Measurements from ENCODE around the gene TPCN1. TPM values are rescaled to one million over a fixed set of nuclear protein-coding genes. Genes with fewer than 3 reads are reported as not detected.

The TPCN1 gene
- total RNA-seq, 1 experiment from 2014 or later: 19.0 TPM

DNA sequence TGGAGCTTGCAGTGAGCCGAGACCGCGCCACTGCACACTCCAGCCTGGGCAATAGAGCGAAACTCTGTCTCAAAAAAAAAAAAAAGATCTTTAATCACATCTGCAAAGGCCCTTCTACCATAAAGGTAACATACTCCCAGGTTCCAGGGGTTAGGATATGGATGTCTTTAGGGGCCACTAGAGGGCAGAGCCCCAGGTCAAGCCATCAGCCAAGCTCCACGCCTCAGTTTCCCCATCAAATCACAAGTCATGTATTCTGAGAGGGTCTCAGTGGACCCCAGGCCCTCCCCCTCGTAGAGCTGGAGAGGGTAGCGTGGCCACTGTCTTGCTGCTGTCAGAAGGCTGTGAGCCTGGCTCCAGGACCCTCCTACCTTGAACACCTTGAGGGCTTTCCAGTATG lies 94.9 kb downstream of the TPCN1 start:
- Histone ChIP-seq H3K9me3 (ENCODE audit: low read length) (no peaks in the 10 kb centered on the region), H2AFZ (ENCODE audit: low read length) (no peak overlapping the region), H3K4me1 (ENCODE audit: insufficient read depth, low read length) (no peaks in the 10 kb centered on the region), H3K9ac (ENCODE audit: low read length) (no peak overlapping the region), H3F3A (ENCODE audit: low read length, unreplicated experiment) (no peaks in the 10 kb centered on the region), H3K4me3 (ENCODE audit: low read length) (no peak overlapping the region), H3K9me2 (replicated peaks; ENCODE audit: low read length) (no peaks in the 10 kb centered on the region), H3K79me2 (ENCODE audit: low read length) (no peaks in the 10 kb centered on the region), H3K27me3 (ENCODE audit: low read length) (no peaks in the 10 kb centered on the region), H3K36me3 (ENCODE audit: low read depth, low read length) (peaks cover 23% of the 10 kb centered on the region), H3K4me2 (ENCODE audit: low read length) (no peak overlapping the region), H4K20me1 (ENCODE audit: low read length) (no peaks in the 10 kb centered on the region), H3K27ac (ENCODE audit: low read length) (no peak overlapping the region)
- no peak for TF ChIP-seq EZH2 (IDR thresholded peaks at IDR 0.05; ENCODE audit: low read length, unreplicated experiment)
- TF ChIP-seq, protein P1, sequence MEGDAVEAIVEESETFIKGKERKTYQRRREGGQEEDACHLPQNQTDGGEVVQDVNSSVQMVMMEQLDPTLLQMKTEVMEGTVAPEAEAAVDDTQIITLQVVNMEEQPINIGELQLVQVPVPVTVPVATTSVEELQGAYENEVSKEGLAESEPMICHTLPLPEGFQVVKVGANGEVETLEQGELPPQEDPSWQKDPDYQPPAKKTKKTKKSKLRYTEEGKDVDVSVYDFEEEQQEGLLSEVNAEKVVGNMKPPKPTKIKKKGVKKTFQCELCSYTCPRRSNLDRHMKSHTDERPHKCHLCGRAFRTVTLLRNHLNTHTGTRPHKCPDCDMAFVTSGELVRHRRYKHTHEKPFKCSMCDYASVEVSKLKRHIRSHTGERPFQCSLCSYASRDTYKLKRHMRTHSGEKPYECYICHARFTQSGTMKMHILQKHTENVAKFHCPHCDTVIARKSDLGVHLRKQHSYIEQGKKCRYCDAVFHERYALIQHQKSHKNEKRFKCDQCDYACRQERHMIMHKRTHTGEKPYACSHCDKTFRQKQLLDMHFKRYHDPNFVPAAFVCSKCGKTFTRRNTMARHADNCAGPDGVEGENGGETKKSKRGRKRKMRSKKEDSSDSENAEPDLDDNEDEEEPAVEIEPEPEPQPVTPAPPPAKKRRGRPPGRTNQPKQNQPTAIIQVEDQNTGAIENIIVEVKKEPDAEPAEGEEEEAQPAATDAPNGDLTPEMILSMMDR (conservative IDR thresholded peaks at IDR 0.05; ENCODE audit: low read depth, low read length): peak; percentile 48; the same call in 1 of the 2 replicates
- TF ChIP-seq EZH2phosphoT487 (IDR thresholded peaks at IDR 0.05; ENCODE audit: borderline replicate concordance, low read length): no peak
- DNase-seq (no peak), ATAC-seq (no peak)
- BruUV-seq (replicated peaks): no TSS peak
- POLR2A ChIA-PET (ENCODE audit: unreplicated experiment): no interaction called here
- intact Hi-C loops (cut with micrococcal nuclease): no loop called here
- CTCF ChIA-PET: no interaction called here

DNA sequence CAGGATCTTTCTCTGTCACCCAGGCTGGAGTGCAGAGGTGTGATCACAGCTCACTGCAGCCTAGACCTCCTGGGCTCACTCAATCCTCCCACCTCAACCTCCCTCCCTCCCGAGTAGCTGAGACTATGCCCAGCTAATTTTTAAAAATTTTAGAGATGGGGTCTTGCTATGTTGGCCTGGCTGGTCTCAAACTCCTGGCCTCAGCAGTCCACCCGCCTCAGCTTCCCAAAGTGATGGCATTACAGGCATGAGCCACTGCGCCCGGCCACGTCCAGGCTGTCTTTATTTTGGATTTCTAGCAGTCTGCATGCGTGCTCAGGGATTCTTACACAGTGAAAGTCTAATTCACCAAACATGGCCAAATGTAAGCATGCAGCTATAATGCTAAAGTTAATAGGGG lies 95.9 kb downstream of the TPCN1 start:
- Histone ChIP-seq H3K27me3 (ENCODE audit: low read length) (no peaks in the 10 kb centered on the region), H3K36me3 (ENCODE audit: low read depth, low read length) (peaks cover 25% of the 10 kb centered on the region), H3K4me1 (ENCODE audit: insufficient read depth, low read length) (0 out of 2 replicates have a peak, but pooled peaks cover 3% of the 10 kb centered on the region), H2AFZ (ENCODE audit: low read length) (no peak overlapping the region), H3K79me2 (ENCODE audit: low read length) (no peaks in the 10 kb centered on the region), H3K9ac (ENCODE audit: low read length) (no peak overlapping the region), H3K4me3 (ENCODE audit: low read length) (no peak overlapping the region), H3K27ac (ENCODE audit: low read length) (no peak overlapping the region), H3F3A (ENCODE audit: low read length, unreplicated experiment) (no peaks in the 10 kb centered on the region), H4K20me1 (ENCODE audit: low read length) (no peaks in the 10 kb centered on the region), H3K4me2 (ENCODE audit: low read length) (no peak overlapping the region), H3K9me3 (ENCODE audit: low read length) (no peaks in the 10 kb centered on the region), H3K9me2 (replicated peaks; ENCODE audit: low read length) (no peaks in the 10 kb centered on the region)
- POLR2A ChIA-PET (ENCODE audit: unreplicated experiment): no interaction called here
- no TSS peak for BruUV-seq (replicated peaks)
- ATAC-seq: no peak
- TF ChIP-seq, protein P1 (conservative IDR thresholded peaks at IDR 0.05; ENCODE audit: low read depth, low read length): no peak
- TF ChIP-seq EZH2phosphoT487 (IDR thresholded peaks at IDR 0.05; ENCODE audit: borderline replicate concordance, low read length) (no peak), EZH2 (IDR thresholded peaks at IDR 0.05; ENCODE audit: low read length, unreplicated experiment) (no peak)
- CTCF ChIA-PET: interaction anchor here (0.6 kb wide), 2 partner anchors 31 to 1693 kb away, joined by 3 to 4 read pairs; no protein-coding TSS in a partner anchor
- DNase-seq: no peak
- intact Hi-C loops (cut with micrococcal nuclease): no loop called here

DNA sequence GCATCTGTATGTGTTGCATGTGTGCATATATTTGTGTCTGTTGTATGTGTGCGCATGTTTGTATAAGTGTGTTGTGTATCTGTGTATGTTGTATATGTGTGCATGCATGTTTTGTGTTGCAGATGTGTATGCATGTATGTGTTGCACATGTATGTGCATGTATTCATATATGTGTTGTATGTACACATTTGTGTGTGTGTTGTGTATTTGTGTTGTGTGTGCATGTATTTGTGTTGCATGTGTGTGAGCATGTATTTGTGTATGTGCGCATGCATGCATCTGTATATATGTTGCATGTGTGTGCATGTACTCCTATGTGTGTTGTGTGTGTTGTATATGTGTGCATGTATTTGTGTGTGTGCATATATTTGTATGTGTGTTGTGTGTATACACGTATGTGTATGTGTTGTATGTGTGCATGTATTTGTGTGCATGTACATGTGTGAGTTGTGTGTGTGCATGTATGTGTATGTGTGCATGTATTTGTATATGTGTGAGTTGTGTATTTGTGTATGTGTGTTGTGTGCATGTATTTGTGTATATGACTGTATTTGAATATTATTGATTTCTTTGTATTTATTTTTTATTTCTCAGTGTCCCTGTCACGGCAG lies 96.9 kb downstream of the TPCN1 start:
- ATAC-seq (no peak), DNase-seq (no peak)
- 0 out of 2 replicates have a peak, but pooled peaks cover 4% of the 10 kb centered on the region for H3K4me1 ChIP-seq (ENCODE audit: insufficient read depth, low read length)
- ChIA-PET POLR2A (ENCODE audit: unreplicated experiment) (no interaction called here), CTCF (no interaction called here)
- no peak overlapping the region for H2AFZ ChIP-seq (ENCODE audit: low read length)
- H3K4me3 ChIP-seq (ENCODE audit: low read length): no peak overlapping the region
- no peak overlapping the region for H3K27ac ChIP-seq (ENCODE audit: low read length)
- H3K27me3 ChIP-seq (ENCODE audit: low read length): no peaks in the 10 kb centered on the region
- H3K79me2 ChIP-seq (ENCODE audit: low read length): no peaks in the 10 kb centered on the region
- intact Hi-C loops (cut with micrococcal nuclease): no loop called here
- H3K36me3 ChIP-seq (ENCODE audit: low read depth, low read length): peaks cover 28% of the 10 kb centered on the region
- no peaks in the 10 kb centered on the region for H3K9me3 ChIP-seq (ENCODE audit: low read length)
- no peak overlapping the region for H3K9ac ChIP-seq (ENCODE audit: low read length)
- TF ChIP-seq, protein P1 (conservative IDR thresholded peaks at IDR 0.05; ENCODE audit: low read depth, low read length): no peak
- no peak for TF ChIP-seq EZH2phosphoT487 (IDR thresholded peaks at IDR 0.05; ENCODE audit: borderline replicate concordance, low read length)
- no peak for TF ChIP-seq EZH2 (IDR thresholded peaks at IDR 0.05; ENCODE audit: low read length, unreplicated experiment)
- no peak overlapping the region for H3K4me2 ChIP-seq (ENCODE audit: low read length)
- TSS peak; percentile 18 for BruUV-seq (replicated peaks)
- no peaks in the 10 kb centered on the region for H4K20me1 ChIP-seq (ENCODE audit: low read length)
- H3K9me2 ChIP-seq (replicated peaks; ENCODE audit: low read length): no peaks in the 10 kb centered on the region
- no peaks in the 10 kb centered on the region for H3F3A ChIP-seq (ENCODE audit: low read length, unreplicated experiment)

Measured in PC-3 (cell line).